HG03103 (cell line): ENCODE data around the gene KIFBP.
A peak's percentile ranks its signal among the peaks of the same experiment; 100 is the strongest.
"Not testable (repeated sequence)": the region's sequence is repeated elsewhere in the genome, so short reads cannot be mapped to it uniquely, and the experiment has no call there.

ENCODE experiments used
- ATAC-seq: cut with Tn5 transposase; IDR thresholded peaks from one replicate; pipeline ENCODE4 v1.9.1; 2021; ENCODE audit warnings: low read depth; ENCODE audit not compliant: unreplicated experiment

Gene KIFBP

GRCh38 chr10:68988530-68989316, at the start of gene KIFBP:
Gene KIFBP (plus strand): TSS chr10:68988803. CDS start chr10:68988833, 30 bp downstream.
- ATAC-seq = peak; percentile 54

DNA sequence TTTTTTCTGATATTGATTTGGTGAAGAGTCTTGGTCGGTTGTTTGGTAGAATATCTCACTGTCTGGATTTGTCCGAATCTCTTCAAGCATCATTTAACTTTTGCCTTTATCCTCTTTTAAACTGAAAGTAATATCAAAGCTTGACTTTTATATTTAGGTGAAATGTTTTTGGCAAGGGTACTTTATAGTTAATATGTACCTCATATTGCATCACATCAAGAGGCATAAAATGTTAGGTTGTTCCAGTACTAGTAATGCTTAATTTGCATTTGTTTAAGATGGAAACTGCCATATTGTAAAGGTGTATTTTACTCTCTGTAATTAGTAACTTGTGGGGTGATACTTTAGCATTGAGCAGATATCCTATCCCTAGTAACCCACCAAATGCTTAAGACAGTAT, 49.7 kb upstream of the KIFBP start:
- no peak for ATAC-seq

DNA sequence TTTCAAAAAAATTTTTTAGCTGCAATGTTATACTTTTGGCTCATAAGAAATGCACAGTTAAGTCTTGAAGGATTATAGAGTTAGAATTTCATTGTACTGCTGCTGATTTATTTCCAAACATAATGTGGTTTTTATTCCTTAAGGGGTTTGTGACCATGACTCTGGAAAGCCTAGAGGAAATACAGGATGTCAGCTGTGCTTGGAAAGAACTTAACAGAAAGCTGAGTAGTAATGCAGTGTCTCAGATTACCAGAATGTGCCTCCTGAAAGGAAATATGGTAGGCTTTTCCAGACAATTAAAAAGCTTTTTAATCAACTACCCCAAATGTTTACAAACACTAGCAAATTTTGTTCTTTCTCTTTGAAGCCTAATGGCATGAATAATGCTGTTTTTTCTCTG, 47.7 kb upstream of the KIFBP start:
- not testable (repeated sequence) for ATAC-seq

- ATAC-seq = no peak
These were observed 38.0 kb upstream of the KIFBP start for GRCh38 chr10:68950598-68950997.

GRCh38 chr10:68954904-68955303, 33.7 kb upstream of the KIFBP start:
- no peak for ATAC-seq

DNA sequence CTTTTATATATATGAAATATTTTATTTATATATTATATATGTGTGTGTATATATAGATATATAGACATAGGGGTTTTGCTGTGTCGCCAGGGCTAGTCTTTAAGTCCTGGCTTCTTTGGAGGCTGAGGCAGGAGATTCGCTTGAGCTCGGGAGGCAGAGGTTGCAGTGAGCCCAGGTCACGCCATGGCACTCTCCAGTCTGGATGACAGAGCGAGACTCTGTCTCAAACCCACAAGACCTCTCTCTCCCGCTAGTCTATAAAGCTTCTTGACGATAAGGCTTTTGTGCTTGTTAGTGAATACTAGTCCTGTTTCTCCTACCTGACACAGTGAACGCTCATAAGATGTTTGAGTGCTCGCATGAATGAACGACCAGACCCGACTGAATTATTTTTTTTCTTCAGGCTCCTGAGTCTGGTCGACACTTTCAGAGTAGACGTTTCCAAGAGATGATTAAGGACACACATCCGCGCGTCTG, 33.2 kb upstream of the KIFBP start:
- peak; percentile 10 for ATAC-seq

DNA sequence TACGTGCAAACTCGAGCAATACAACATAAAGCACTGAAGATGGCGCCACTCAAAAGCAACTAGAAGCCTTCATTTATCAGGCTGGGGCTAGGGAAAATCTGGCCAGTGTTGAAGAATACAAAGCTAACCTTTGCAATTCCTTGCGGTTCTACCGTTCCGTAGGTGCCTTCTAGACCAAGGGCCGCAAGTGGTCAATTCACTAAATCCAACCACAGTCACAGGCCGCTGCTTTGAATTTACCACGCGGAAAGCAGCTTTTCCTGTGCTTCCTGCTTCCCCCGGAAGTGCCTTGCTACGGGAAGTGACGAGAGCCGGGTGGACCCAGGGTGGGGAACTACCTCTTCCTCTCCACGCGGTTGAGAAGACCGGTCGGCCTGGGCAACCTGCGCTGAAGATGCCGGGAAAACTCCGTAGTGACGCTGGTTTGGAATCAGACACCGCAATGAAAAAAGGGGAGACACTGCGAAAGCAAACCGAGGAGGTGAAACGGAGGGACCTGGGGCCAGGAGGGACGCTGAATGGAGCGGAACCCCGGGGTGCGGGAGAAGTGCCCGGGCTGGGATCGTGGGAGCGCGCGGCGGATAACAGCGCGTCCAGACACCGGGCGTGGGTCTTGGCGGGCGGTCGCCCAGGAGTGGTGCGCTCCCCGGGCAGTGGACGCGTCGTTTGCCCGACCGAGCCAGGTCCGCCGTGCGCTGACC, 32.6 kb upstream of the KIFBP start, which contains the start of gene DDX21:
TSS of gene DDX21 (plus strand) at position 339 of the 701 bp plus-strand sequence. CDS start at position 395, 56 bp downstream.
- peak; percentile 72 for ATAC-seq

DNA sequence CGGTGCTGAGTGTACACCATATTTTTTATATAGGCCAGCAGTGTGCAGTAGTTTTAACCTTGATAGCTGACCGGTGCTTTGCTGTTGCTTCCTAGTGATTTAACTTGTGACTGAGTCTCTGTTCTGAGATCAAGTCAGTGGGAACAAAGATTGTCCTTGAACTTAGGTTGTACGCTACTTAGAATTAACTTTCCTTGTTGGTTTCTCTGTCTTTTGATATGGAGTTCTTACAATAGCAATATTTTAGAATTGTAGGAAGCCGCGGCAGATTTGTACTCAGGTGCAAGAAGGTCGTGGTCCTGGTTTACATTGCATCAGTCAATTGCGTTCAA, 31.4 kb upstream of the KIFBP start:
- ATAC-seq = no peak

DNA sequence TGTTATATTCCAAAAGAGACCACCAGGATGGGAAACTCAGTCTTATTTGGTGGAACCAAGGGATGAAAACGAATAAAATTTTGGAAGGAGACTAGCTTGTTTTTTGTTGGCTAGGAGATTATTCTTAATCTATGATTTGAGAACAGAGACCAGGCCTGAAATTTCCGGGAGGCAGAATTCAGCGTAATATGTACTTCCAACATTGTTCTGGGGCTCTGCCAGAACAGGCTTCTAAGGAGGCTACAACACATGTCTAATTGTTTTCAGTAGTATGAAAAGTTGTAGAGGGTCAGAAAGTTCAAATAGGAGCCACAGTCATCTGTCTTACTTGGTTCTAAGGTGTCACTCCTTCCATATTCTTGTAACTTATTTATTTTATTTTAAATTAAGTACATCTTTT, 30.9 kb upstream of the KIFBP start:
- ATAC-seq = no peak

DNA sequence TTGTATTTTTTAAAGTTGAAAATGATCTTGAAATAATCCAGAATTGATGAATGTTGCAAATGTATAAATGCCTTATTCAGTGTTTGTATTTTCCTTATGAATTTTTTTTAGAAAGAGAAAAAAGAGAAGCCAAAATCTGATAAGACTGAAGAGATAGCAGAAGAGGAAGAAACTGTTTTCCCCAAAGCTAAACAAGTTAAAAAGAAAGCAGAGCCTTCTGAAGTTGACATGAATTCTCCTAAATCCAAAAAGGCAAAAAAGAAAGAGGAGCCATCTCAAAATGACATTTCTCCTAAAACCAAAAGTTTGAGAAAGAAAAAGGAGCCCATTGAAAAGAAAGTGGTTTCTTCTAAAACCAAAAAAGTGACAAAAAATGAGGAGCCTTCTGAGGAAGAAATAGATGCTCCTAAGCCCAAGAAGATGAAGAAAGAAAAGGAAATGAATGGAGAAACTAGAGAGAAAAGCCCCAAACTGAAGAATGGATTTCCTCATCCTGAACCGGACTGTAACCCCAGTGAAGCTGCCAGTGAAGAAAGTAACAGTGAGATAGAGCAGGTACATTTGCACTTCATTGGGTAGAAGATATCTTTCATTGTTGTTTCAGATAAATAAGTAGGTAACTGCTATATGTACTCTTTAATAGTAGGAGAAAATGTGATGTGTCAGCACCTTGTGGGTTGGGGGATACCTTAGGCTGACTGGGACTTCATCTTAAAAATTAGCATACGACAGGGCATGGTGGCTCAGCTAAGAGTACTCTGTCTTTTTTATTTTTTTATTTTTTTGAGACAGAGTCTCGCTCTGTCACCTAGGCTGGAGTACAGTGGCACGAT, 28.7 kb upstream of the KIFBP start:
- ATAC-seq = no peak

DNA sequence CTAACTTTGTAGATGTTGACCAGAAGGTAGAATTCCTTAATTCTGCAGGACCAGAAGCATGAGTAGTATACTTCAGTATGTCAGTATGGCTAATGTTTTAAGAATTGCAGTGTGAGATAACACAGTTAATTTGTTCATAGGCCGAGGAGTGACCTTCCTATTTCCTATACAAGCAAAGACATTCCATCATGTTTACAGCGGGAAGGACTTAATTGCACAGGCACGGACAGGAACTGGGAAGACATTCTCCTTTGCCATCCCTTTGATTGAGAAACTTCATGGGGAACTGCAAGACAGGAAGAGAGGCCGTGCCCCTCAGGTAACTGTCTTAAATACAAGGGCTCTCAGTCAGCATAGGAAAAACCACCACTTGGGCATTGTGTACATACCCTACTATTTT, 25.5 kb upstream of the KIFBP start:
- no peak for ATAC-seq

GRCh38 chr10:68973975-68974374, 14.6 kb upstream of the KIFBP start:
- no peak for ATAC-seq

GRCh38 chr10:68975936-68976473, 12.6 kb upstream of the KIFBP start:
- not testable (repeated sequence) for ATAC-seq

DNA sequence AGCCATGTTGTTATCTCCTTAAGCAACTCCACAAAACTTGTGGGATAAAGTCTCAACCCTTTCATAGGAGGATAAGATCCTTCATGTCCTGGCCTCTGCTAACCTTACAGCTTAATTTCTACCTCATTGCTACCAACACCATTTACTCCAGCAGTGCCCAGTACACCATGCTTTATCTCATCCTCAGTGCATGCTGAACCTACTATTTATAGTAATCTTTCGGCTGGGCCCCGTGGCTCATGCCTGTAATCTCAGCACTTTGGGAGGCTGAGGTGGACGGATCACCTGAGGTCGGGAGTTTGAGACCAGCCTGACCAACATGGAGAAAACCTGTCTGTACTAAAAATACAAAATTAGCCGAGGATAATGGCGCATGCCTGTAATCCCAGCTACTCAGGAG, 8.9 kb upstream of the KIFBP start:
- not testable (repeated sequence) for ATAC-seq

DNA sequence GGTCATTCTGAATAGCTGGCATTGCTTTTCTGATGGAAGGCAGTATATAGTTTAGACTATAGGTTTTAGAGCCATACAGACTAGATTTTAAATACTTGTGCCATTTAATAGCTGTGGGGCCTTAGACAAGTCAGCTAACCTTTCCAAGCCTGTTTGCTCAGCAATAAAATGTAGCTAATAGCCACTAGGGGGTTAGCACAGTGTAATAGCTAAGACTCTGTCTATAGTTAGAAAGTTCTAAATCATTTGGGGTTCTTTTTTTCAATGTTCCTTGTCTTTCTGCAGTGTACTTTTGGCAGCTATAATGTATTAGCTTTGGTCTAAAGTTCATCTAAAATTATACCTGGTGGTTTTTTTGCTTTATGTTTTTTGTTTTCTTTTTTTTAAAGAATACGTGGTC, 7.5 kb upstream of the KIFBP start:
- ATAC-seq = no peak

- no peak for ATAC-seq
These were observed 6.2 kb upstream of the KIFBP start for GRCh38 chr10:68982389-68982788.

DNA sequence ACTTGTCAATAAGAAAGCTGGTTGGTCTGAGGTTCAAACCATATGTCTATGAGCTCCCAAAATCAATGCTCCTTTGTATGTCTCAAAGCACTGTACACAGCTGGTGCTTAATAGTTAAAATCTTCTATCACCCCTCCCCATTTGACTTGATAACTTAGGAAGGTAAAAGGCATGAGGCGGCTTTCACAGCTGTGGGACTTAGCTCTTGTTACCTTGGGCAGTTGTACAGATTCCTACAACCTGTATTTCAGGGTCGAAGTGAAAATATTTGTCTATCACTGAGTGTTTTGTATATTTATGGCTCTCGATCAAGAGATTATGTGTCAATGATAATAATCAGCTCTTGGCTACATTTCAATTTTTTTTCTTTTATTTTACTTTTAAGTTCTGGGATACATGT, 992 bp upstream of the KIFBP start:
- ATAC-seq = no peak

DNA sequence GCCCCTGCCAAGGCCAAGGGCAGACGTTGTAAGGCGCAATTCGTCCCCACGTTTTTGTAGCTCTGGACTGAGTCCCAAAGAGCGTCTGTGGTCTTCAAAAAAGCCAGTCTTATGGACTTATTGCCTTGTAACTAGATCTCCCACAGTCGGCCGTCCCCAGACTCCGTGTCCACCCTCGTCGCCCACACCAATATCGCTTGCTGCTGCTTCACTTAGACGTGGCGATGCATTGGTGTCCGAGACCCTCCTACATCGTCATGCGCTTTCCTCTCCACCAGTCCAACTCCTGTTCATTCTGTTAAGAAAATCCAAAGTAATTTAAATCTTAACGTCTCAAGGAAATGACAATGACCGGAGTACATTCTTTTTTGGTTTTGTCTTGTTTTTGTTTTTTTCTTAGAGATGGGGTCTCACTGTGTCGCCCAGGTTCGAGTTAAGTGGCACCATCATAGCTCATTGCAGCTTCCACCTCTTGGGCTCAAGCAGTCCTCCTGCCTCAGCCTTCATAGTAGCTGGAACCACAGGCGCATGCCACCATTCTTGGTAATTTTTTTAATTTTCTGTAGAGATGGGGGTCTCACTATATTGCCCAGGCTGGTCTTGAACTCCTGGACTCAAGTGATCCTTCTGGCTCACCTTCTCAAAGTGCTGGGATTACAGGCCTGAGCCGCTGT, 851 bp downstream of the KIFBP start:
- ATAC-seq = no peak

- ATAC-seq = no peak
These were observed 4.2 kb downstream of the KIFBP start for GRCh38 chr10:68992636-68993440.
